GM12878 (cell line): ENCODE results near the gene CRKL. TPM values are rescaled to one million over a fixed set of nuclear protein-coding genes. Genes with fewer than 3 reads are reported as not detected.

Experiments
- ATAC-seq: fragments of 200-7000 bp; cut with Tn5 transposase; 3 replicates; pipeline ENCODE4 v1.9.1; 2020; ENCODE audit warnings: mild to moderate bottlenecking, moderate library complexity
- BruUV-seq: library from RNA; stranded (reverse); fragments of 400-500 nt; replicated peaks from 2 replicates; lab custom pipeline; 2021; lab: Mats Ljungman, UMichigan
- CTCF ChIA-PET: fragments of 300-600 bp; sonication (Branson Sonifier 250); formaldehyde crosslinking; extraction: SDS; loops from one replicate; lab custom pipeline; 2021; ENCODE audit warnings: inconsistent platforms; lab: Yijun Ruan, JAX
- POLR2A ChIA-PET: fragments of 350-600 bp; formaldehyde crosslinking; extraction: SDS; loops from one replicate; lab custom pipeline; 2021; ENCODE audit warnings: inconsistent platforms; lab: Charles Lee
- RAD21 ChIA-PET: fragments of 300-600 bp; sonication (Branson Sonifier 250); formaldehyde crosslinking; loops from one replicate; lab custom pipeline; 2023; ENCODE audit warnings: antibody characterized with exemption; ENCODE audit not compliant: unreplicated experiment; lab: Charles Lee
- SMC1A ChIA-PET: fragments of 300-600 bp; sonication (Branson Sonifier 250); formaldehyde crosslinking; loops from one replicate; lab custom pipeline; 2023; ENCODE audit not compliant: unreplicated experiment, uncharacterized antibody; lab: Charles Lee
- DNase-seq: peaks from one replicate; pipeline ENCODE4 v3.0.0-alpha.2; 2011; ENCODE audit warnings: low read depth, low spot score
- FAIRE-seq: peaks from 3 replicates; lab custom pipeline; 2011; peaks lifted over from hg19 to GRCh38; lab: Jason Lieb, UNC
- H2AFZ ChIP-seq: 2 replicates; pipeline ENCODE4 v1.6.0; 2011; ENCODE audit warnings: low read depth, low read length, control low read depth; ENCODE audit not compliant: control insufficient read depth
- H3K27ac ChIP-seq: 2 replicates; pipeline ENCODE4 v1.5.1; 2011; ENCODE audit warnings: control low read depth; ENCODE audit not compliant: control insufficient read depth, insufficient read depth
- H3K27me3 ChIP-seq, 2 experiments: replicated peaks in 1 of 2; 2 replicates each; pipeline versions ENCODE4 v1.6.0 to v1.6.1; 2011; ENCODE audit warnings: low read length in 1 of 2; ENCODE audit not compliant: control insufficient read depth in 2 of 2, insufficient read depth in 2 of 2
- H3K36me3 ChIP-seq, 2 experiments: 2 replicates each; pipeline ENCODE4 v1.5.1; 2011; ENCODE audit warnings: low read length in 1 of 2; ENCODE audit not compliant: control insufficient read depth in 2 of 2, insufficient read depth in 2 of 2
- H3K4me1 ChIP-seq: 2 replicates; pipeline ENCODE4 v1.6.1; 2011; ENCODE audit warnings: mild to moderate bottlenecking, low read length, moderate library complexity, mixed read lengths; ENCODE audit not compliant: control insufficient read depth, insufficient read depth
- H3K4me2 ChIP-seq: 2 replicates; pipeline ENCODE4 v1.6.0; 2011; ENCODE audit warnings: control low read depth; ENCODE audit not compliant: control insufficient read depth, insufficient read depth
- H3K4me3 ChIP-seq: fragments of 200-600 bp; sonication (generic); 2 replicates; pipeline ENCODE4 v1.5.1; 2016
- H3K79me2 ChIP-seq: 2 replicates; pipeline ENCODE4 v1.6.0; 2011; ENCODE audit warnings: low read length; ENCODE audit not compliant: control insufficient read depth, insufficient read depth
- H3K9ac ChIP-seq: 2 replicates; pipeline ENCODE4 v1.8.0; 2011; ENCODE audit warnings: low read length, control low read depth, mixed read lengths; ENCODE audit not compliant: control insufficient read depth, insufficient read depth
- H3K9me3 ChIP-seq: replicated peaks from 3 replicates; pipeline ENCODE4 v1.5.1; 2011; ENCODE audit warnings: mild to moderate bottlenecking, low read length; ENCODE audit not compliant: control insufficient read depth, insufficient read depth
- H4K20me1 ChIP-seq: 2 replicates; pipeline ENCODE4 v1.6.0; 2011; ENCODE audit not compliant: control insufficient read depth, insufficient read depth
- CBFB ChIP-seq: IDR thresholded peaks from 2 replicates; pipeline ENCODE4 v1.6.1; 2016; ENCODE audit warnings: antibody characterized with exemption, low read depth
- EGR1 ChIP-seq, 2 experiments: IDR thresholded peaks; 1 replicate in 1 of 2; 2 replicates in 1 of 2; pipeline ENCODE4 v1.6.1; 2011 to 2012; ENCODE audit warnings: low read depth in 2 of 2, low read length in 2 of 2, borderline replicate concordance in 1 of 2, mild to moderate bottlenecking in 1 of 2, moderate library complexity in 1 of 2
- EP300 ChIP-seq, 2 experiments: fragments of 150-350 bp in 1 of 2; IDR thresholded peaks; 2 replicates each; pipeline ENCODE4 v1.6.1; 2011 to 2012; ENCODE audit warnings: low read depth in 2 of 2, low read length in 2 of 2, borderline replicate concordance in 1 of 2, improper control_type of control experiment in 1 of 2, inconsistent platforms in 1 of 2; ENCODE audit not compliant: control insufficient read depth in 1 of 2
- IRF4 ChIP-seq: IDR thresholded peaks from 2 replicates; pipeline ENCODE4 v1.6.1; 2011; ENCODE audit warnings: low read depth, low read length
- RELA ChIP-seq: fragments of 450-650 bp; IDR thresholded peaks from 2 replicates; pipeline ENCODE4 v1.8.0; 2014; ENCODE audit warnings: borderline replicate concordance; ENCODE audit not compliant: partially characterized antibody
- SMAD1 ChIP-seq: fragments of 450-650 bp; IDR thresholded peaks from 2 replicates; pipeline ENCODE4 v1.6.1; 2018; ENCODE audit warnings: mild to moderate bottlenecking, low read depth; ENCODE audit not compliant: partially characterized antibody
- WGBS: methylation state at CpG from one replicate; pipeline ENCODE4 v1.1.6; 2016; ENCODE audit warnings: low lambda C conversion rate; ENCODE audit not compliant: insufficient replicate concordance, insufficient coverage; ENCODE audit errors: missing lambda C conversion rate; 5-methylcytosine and 5-hydroxymethylcytosine counted together
- in situ Hi-C: fragments of 300-500 bp; cut with MboI; formaldehyde crosslinking; loops from 9 replicates; pipeline ENCODE4 v1.14.3; 2018; ENCODE audit warnings: mixed read lengths
- intact Hi-C: fragments of 100-400 bp; cut with micrococcal nuclease; formaldehyde crosslinking; loops from one replicate; pipeline ENCODE4 v1.14.2; 2022; ENCODE audit not compliant: unreplicated experiment
- polyA plus RNA-seq, 11 experiments: library from polyadenylated mRNA; depleted of rRNA in 4 of 11; unstranded in 6 of 11; stranded (reverse) in 5 of 11; fragments of >200 nt; fragmentation: Nextera tagmentation in 4 of 11; fragmentation: Illumina TruSeq in 1 of 11; extraction: Ambion mirVana in 4 of 11; extraction: Trizol in 1 of 11; gene quantifications; 1 replicate in 1 of 11; 2 replicates in 10 of 11; pipeline versions ENCODE4 v1.2.1 to v1.2.3, GENCODE V29; 2011 to 2016; ENCODE audit warnings: inconsistent platforms in 2 of 11, missing spikeins in 2 of 11, low read depth in 1 of 11
- total RNA-seq, 4 experiments: library from RNA; depleted of rRNA in 3 of 4; stranded (reverse); fragments of >200 nt in 3 of 4; fragmentation: Illumina TruSeq in 1 of 4; extraction: Trizol in 1 of 4; gene quantifications; 2 replicates each; pipeline versions ENCODE4 v1.2.1 to v1.2.3, GENCODE V29; 2013 to 2021
- TF ChIP-seq, protein P1 (sequence below): fragments of 450-650 bp; IDR thresholded peaks from 2 replicates; pipeline ENCODE4 v1.6.1; 2017; ENCODE audit warnings: antibody characterized with exemption, mild to moderate bottlenecking, moderate library complexity

The CRKL gene
- total and polyA plus RNA-seq, 10 of the 15 experiments (the other 5 are each of a cell fraction or from before 2014, with no cell fraction given): 12.6 to 61.2 (median 32.7) TPM

- H3K4me3 ChIP-seq: no peak overlapping the region
- in situ Hi-C loops (no loop called here), intact Hi-C loops (no loop called here)
- H3K9me3 ChIP-seq: no peaks in the 10 kb centered on the region
- no peaks in the 10 kb centered on the region for H3K79me2 ChIP-seq
- H3K27ac ChIP-seq: no peak overlapping the region
- no peaks in the 10 kb centered on the region for H4K20me1 ChIP-seq
- H2AFZ ChIP-seq: no peak overlapping the region
- ChIA-PET RAD21 (no interaction called here), CTCF (no interaction called here), SMC1A (no interaction called here), POLR2A (no interaction called here)
- H3K4me1 ChIP-seq: no peaks in the 10 kb centered on the region
- no peaks in the 10 kb centered on the region for H3K27me3 ChIP-seq
- H3K36me3 ChIP-seq: peaks cover 2 to 7% of the 10 kb centered on the region in 2 experiments; a peak in 2 of 4 replicates
- BruUV-seq: no TSS peak
- 89% methylated on average over 26 of the region's 30 CpGs for WGBS
- no peak for ATAC-seq
- no peak for DNase-seq
- no peak overlapping the region for H3K9ac ChIP-seq
- TF ChIP-seq RELA (no peak), EGR1 (IDR thresholded peaks at IDR 0.05; ENCODE audit: borderline replicate concordance in 1 of 2, low read depth in 2 of 2, low read length in 2 of 2) (no peak)
- no peak overlapping the region for H3K4me2 ChIP-seq
- FAIRE-seq: no peak
These were observed 77.1 kb downstream of the CRKL start for GRCh38 chr22:20994128-20994901.

GRCh38 chr22:20994902-20995241, 77.7 kb downstream of the CRKL start:
- intact Hi-C loops: no loop called here
- in situ Hi-C loops: no loop called here
- ATAC-seq (no peak), FAIRE-seq (no peak), DNase-seq (no peak)
- Histone ChIP-seq H2AFZ (no peak overlapping the region), H3K36me3 (peaks cover 2 to 5% of the 10 kb centered on the region in 2 experiments; a peak in 2 of 4 replicates), H3K27ac (no peak overlapping the region), H3K4me3 (no peak overlapping the region), H4K20me1 (no peaks in the 10 kb centered on the region), H3K79me2 (no peaks in the 10 kb centered on the region), H3K9me3 (no peaks in the 10 kb centered on the region), H3K9ac (no peak overlapping the region), H3K27me3 (no peaks in the 10 kb centered on the region), H3K4me2 (no peak overlapping the region), H3K4me1 (no peaks in the 10 kb centered on the region)
- TF ChIP-seq CBFB (no peak), SMAD1 (no peak), IRF4 (no peak), EP300 (IDR thresholded peaks at IDR 0.05; ENCODE audit: borderline replicate concordance in 1 of 2, control insufficient read depth in 1 of 2, low read depth in 2 of 2, low read length in 2 of 2) (no peak)
- TF ChIP-seq, protein P1, sequence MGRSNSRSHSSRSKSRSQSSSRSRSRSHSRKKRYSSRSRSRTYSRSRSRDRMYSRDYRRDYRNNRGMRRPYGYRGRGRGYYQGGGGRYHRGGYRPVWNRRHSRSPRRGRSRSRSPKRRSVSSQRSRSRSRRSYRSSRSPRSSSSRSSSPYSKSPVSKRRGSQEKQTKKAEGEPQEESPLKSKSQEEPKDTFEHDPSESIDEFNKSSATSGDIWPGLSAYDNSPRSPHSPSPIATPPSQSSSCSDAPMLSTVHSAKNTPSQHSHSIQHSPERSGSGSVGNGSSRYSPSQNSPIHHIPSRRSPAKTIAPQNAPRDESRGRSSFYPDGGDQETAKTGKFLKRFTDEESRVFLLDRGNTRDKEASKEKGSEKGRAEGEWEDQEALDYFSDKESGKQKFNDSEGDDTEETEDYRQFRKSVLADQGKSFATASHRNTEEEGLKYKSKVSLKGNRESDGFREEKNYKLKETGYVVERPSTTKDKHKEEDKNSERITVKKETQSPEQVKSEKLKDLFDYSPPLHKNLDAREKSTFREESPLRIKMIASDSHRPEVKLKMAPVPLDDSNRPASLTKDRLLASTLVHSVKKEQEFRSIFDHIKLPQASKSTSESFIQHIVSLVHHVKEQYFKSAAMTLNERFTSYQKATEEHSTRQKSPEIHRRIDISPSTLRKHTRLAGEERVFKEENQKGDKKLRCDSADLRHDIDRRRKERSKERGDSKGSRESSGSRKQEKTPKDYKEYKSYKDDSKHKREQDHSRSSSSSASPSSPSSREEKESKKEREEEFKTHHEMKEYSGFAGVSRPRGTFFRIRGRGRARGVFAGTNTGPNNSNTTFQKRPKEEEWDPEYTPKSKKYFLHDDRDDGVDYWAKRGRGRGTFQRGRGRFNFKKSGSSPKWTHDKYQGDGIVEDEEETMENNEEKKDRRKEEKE: no peak
- ChIA-PET CTCF (no interaction called here), POLR2A (no interaction called here), RAD21 (no interaction called here), SMC1A (no interaction called here)
- 82% methylated on average over 10 of the region's 10 CpGs for WGBS
- BruUV-seq: no TSS peak
